Measurements from ENCODE around the gene SMIM5. TPM values are rescaled to one million over a fixed set of nuclear protein-coding genes. Genes with fewer than 3 reads are reported as not detected.

Gene SMIM5
- total RNA-seq, 4 donors from 2014 or later = 7.1 to 11.9 (median 9.5) TPM

DNA sequence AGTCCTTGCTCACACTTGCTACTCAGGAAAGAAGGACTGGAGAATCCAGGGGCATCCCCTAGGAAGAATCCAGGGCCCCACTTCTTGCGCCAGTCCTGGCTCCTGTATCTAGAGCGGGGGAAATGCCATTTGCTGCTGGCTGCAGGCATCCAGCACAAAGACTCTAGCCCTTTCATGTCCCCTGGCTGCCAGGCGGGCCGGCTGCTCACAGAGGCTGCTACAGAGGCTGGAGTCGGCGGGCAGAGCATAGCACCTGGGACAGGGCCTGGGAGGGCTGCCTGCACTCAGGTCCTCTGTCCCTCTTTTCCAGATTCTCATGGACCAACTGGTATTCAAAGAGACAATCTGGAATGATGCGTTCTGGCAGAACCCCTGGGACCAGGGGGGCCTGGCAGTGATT lies 13.8 kb downstream of the SMIM5 start:
- H3K4me3 ChIP-seq (ENCODE audit: low read depth, poor library complexity, severe bottlenecking) = no peak overlapping the region
- no peak for TF ChIP-seq CTCF (IDR thresholded peaks at IDR 0.05)
- no peak for TF ChIP-seq POLR2A (IDR thresholded peaks at IDR 0.05)
- intact Hi-C loops (cut with DNase I; ENCODE audit: low total_unique reads) = no loop called here
- DNase-seq (ENCODE audit: low spot score in 2 of 2) = no peak
- 85 to 96% methylated on average over 7 of the region's 7 CpGs for WGBS, 2 donors

- 95 to 96% methylated on average over 7 of the region's 7 CpGs for WGBS, 2 donors
Observed at GRCh38 chr17:75647921-75648320, 14.7 kb downstream of the SMIM5 start.

GRCh38 chr17:75649687-75650086 lies 16.5 kb downstream of the SMIM5 start:
- no peak overlapping the region for H3K4me3 ChIP-seq (ENCODE audit: low read depth, poor library complexity, severe bottlenecking)
- 89 to 93% methylated on average over 5 to 6 of the region's 6 CpGs for WGBS, 2 donors
- TF ChIP-seq POLR2A (IDR thresholded peaks at IDR 0.05) = no peak
- TF ChIP-seq CTCF (IDR thresholded peaks at IDR 0.05) = no peak
- intact Hi-C loops (cut with DNase I; ENCODE audit: low total_unique reads) = loop anchor here (5.0 kb wide), 1 partner anchor 47 kb away; no protein-coding TSS in a partner anchor
- no peak for DNase-seq (ENCODE audit: low spot score in 2 of 2)

More at GRCh38 chr17:75647921-75648320, 14.7 kb downstream of the SMIM5 start:
- intact Hi-C loops (cut with DNase I; ENCODE audit: low total_unique reads) = no loop called here
- TF ChIP-seq POLR2A (IDR thresholded peaks at IDR 0.05) (no peak), CTCF (IDR thresholded peaks at IDR 0.05) (no peak)
- H3K4me3 ChIP-seq (ENCODE audit: low read depth, poor library complexity, severe bottlenecking) = no peak overlapping the region
- DNase-seq (ENCODE audit: low spot score in 2 of 2) = no peak

DNA sequence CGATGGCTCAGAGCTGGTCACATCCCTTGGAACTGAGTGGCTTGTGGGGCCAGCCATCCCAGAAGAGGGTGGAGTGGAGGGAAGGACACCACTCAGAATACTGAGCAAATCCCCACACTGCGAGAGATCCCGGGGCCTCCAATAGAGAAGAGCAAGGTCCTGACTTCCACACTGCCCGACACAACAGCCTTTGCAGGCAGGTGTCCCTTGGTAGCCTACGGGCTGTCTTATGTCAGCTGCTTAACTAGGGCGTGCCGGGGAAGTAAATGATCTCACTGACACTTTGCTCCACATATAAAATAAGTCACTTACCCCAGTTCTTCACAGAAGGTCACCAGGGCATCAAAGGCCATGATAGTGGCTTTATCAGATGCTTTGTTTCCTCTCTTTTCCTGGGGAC lies 17.6 kb downstream of the SMIM5 start:
- no peak for TF ChIP-seq POLR2A (IDR thresholded peaks at IDR 0.05)
- no peak for TF ChIP-seq CTCF (IDR thresholded peaks at IDR 0.05)
- DNase-seq (ENCODE audit: low spot score in 2 of 2) = no peak
- no peak overlapping the region for H3K4me3 ChIP-seq (ENCODE audit: low read depth, poor library complexity, severe bottlenecking)
- intact Hi-C loops (cut with DNase I; ENCODE audit: low total_unique reads) = loop anchor here (5.0 kb wide), 1 partner anchor 49 kb away; no protein-coding TSS in a partner anchor
- 91% methylated on average over 7 of the region's 7 CpGs for WGBS, 2 donors

GRCh38 chr17:75652341-75652740 lies 19.1 kb downstream of the SMIM5 start:
- intact Hi-C loops (cut with DNase I; ENCODE audit: low total_unique reads) = loop anchor here (5.0 kb wide), 1 partner anchor 50 kb away; no protein-coding TSS in a partner anchor
- no peak overlapping the region for H3K4me3 ChIP-seq (ENCODE audit: low read depth, poor library complexity, severe bottlenecking)
- no peak for TF ChIP-seq POLR2A (IDR thresholded peaks at IDR 0.05)
- 91 to 98% methylated on average over 5 of the region's 5 CpGs for WGBS, 2 donors
- no peak for DNase-seq (ENCODE audit: low spot score in 2 of 2)

DNA sequence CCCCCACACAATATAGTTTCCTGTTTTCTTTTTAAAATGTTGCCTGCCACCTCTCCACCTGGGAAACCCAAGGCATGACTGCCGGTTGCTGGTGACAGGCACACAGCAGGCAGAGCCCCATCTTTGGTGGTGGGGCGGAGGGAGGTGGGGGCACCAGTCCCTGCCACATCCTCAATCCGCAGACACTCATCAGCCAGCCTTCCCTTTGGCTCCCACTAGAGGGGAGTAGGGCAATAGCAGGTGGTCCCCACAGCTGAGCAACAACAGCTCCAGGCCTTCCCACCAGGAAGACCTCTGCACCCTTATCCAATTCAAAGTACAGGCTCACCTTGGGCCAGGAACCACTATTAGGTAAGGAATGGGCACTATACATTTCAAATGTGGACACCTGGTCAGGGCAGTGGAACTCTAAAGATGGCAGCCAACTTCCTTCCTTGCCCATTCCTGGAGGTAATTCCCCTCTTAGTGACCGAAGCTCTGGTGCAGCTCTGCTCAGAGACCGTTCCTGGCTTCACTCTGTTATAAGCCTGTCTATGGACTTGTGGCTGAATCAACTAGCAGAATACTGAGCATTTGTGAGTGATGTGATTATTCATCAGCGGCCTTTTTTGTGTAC lies 19.8 kb downstream of the SMIM5 start:
- no peak for DNase-seq (ENCODE audit: low spot score in 2 of 2)
- 61 to 70% methylated on average over 6 of the region's 6 CpGs for WGBS, 2 donors
- no peak for TF ChIP-seq POLR2A (IDR thresholded peaks at IDR 0.05)
- no peak for TF ChIP-seq CTCF (IDR thresholded peaks at IDR 0.05)
- intact Hi-C loops (cut with DNase I; ENCODE audit: low total_unique reads) = loop anchor here (5.0 kb wide), 1 partner anchor 51 kb away; no protein-coding TSS in a partner anchor
- H3K4me3 ChIP-seq (ENCODE audit: low read depth, poor library complexity, severe bottlenecking) = no peak overlapping the region
